Fibroblast of skin of abdomen (primary cell): ENCODE measurements around the gene TIMM13.

Experiments
- DNase-seq: peaks from one replicate; pipeline ENCODE4 v3.0.0-alpha.2; 2013

TIMM13 gene

DNA sequence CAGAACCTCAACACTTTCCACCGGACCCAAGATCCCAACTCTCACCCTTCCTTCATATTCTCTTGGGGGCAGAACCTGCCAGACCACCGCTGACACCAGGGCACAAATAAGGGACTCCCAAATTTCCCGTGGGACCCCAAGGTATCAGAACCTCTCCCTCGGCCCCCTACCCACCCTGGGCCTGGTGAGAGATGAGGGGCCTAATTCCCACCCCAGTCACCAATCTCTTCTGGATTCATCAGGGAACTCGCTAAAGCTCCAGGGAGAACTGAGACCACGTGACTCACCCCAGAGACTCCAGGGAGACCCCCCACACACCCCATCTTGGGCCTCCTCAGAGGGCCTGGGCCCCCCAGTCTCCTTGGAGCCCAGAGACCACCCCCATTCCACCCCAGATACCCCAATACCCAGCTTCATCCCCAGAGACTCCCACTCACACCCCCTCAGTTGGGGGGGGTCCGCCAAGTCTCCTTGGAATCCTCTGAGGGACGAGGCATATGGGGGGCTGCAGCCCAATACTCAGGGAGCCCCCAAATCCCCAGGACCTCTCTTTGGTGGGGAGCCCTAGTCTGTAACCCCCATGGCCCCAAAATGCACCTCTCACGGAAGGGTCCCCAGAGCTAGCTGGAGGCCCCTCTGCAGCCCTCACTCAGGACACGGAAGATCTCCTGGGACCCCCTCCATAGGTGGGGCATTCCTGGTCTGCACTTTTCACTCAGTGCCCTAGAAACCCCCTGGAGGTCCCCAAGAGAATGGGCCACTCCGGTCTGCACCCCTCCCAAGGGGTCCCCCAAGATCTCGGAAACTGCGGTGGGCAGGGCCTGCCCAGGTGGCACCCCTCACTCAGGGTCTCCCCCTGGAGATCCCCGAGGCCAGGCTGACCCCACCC is 27.8 kb upstream of the TIMM13 start:
- DNase-seq, result no peak

DNA sequence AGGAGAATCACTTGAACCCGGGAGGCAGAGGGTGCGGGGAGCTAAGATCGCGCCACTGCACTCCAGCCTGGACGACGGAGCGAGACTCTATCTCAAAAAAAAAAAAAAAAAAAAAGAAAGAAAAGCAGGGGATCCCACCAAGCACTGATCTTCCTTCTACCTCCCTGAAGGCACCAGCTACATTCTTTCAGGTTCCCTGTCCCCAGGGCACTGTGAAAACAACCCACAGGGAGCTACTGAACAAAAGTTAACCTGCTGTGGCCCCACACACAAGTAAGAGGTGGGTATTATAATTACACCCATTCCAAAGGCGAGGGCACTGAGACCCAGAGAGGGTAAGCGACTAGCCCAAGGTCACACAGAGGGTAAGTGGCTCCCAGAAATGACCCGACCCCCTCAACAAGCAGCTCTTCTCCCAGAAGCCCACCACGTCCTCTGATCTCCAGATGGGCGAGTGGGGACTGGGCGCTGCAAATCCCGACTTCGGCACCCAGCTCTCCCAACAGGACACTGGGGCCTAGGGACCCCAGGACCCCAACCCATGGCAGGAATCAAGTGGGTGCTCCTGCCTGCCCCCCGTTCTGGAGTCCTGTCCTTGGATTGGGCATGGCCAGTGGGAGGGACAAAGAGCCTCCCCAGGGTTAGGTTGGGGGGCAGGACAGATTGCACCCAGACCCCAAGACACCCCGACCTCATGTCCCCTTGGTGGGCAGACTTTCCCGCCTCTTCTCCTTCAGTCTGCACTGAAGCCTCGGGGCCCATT is 27.0 kb upstream of the TIMM13 start:
- DNase-seq, result no peak

DNA sequence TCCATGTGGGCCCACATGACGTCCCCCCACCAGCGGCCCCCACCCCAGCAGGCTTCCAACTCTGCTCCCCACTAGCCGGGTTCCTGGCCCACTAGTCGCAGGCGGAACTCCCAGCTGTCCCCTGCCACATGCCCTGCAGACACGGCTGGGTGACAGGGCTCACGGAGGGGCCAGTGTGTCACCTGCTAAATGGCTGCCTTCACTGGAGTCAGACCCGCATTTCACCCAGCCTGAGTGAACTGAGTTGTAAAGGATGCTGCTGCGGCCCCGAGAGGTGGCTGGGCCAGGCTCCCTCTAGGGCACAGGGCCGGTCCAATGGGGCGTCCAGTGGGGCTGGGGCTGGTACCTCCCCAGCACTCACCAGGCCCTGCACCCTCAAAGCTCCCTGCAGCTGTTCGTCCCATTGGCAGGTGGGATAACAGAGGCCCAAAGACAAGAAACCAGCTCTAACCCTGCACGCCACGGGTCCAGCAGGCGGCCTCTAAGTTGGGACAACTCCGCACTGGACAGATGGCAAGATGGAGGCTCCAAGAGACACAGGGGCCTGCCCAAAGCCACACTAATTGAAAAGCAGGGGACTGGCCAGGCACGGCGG is 26.1 kb upstream of the TIMM13 start:
- DNase-seq, result no peak

DNA sequence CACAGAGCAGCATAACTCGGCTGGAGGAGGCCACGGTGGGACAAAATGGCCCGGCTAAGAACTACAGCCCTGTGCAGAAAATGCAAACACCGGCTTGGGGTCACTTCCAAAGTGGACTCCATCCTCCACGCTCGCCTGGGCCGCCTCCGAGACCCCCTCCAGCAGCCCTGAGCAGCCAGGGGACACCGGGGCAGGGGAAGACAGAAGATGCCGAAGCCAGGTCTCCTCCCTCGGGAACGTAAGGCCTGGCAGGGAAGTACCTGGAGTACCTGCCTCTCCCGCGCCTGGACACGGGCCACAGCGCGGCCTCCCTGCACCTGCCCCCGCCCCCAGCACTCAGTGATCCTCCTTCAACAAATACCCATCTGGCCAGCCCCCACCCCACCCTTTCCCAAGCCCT is 24.4 kb upstream of the TIMM13 start:
- no peak for DNase-seq

DNA sequence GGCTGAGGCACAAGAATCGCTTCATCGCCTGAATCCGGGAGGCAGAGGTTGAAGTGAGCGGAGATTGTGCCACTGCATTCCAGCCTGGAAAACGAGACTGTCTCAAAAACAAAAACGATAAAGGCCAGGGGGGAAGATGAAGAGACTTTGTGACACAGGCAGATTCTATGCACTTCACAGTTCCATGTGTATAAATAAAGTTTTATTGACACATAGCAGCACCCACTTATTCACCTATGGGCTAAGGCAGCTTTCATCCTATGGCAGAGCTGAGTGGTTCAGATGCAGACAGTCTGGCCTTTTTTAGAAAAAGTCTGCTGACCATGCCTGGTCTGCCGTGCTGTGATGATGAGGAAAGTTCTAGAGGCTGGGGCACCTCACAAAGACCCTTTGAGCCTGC is 23.8 kb upstream of the TIMM13 start:
- DNase-seq, result no peak

DNA sequence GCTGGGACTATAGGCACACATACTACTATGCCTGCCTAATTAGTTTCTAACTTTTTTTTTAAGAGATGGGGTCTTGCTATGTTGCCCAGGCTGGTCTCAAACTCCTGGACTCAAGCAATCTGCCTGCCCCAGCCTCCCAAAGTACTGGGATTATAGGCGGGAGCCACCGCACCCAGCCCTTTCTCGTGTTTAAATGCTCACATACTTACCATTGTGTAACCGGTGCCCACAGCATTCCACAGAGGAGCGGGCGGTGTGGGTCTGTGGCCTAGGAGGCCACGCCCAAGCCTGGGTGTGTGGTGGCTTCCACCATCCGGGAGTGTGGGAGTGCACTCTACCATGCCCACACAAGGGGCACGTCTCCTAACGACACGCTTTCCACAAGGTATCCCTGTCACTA is 21.6 kb upstream of the TIMM13 start:
- peak; percentile 32 for DNase-seq

DNA sequence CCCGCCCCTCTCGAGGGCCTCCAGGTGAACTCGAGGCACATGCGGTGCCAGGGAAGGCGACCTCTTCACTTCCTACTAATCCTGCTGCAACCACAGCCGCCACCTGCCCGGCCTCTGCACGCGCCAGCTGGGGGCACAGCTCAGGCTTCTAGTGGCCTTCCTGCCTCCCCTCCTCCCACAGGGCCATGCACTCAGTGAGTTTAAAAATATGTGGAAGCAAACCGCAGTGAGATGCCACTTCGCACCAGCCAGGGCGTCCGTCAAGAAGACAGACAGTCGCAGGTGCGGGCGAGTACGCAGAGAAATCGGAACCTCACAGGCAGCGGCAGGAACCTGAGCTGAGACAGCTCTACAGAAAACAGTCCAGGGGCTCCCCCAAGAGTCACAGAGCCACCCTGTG is 19.0 kb upstream of the TIMM13 start:
- no peak for DNase-seq

DNA sequence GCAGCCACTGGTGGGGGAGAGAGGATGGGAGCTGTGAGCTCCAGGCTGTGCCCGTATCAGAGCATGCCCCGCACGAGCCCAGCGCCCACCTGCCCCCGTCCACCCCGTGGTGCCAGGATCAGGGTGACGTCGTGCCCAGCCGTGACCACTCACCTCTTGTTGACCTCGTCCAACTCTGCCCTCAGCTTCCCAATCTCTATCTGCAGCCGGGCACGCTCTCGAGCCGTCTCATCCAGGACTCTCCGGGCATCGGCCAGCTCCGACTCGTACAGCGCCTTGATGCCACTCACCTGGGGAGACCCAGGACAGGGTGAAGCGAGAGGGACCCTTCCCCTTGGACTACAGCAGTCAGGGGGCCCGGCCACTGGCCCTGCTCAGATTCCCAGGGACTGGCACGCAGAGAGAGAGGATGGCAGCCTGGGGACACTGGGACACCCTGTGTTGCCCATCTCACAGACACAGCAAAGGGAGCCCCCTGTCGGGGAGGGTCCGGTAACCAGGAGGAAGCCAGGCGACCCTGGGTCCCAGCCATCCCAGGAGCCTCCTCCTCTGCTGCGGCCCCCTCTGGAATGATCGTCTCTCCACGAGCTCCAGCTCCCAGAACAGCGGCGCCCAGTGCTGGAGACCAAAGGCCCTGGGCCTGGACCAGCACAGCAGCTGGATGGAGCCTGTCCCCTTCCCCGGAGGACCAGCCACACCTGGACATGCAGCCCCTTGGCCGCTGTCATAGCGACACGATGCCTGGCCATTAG is 17.0 kb upstream of the TIMM13 start:
- no peak for DNase-seq

DNA sequence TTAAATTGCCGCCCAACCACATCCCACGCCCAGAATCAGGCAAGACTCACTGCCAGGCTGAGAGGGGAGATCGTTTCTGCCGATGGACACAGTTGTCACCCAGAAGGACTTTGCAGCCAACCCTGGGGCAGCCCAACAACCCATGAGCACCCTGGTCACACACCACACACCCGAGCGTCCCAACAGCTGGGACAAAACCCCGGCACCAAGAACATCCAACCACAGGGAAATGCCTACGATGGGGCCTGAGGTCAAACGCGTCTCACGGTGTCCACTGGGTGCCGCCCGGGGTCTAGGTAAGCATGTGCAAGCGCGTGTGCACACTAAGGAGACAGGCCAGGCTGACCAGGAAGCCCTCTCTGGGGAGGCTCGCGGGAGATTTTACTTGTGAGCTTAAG is 16.4 kb upstream of the TIMM13 start:
- no peak for DNase-seq

DNA sequence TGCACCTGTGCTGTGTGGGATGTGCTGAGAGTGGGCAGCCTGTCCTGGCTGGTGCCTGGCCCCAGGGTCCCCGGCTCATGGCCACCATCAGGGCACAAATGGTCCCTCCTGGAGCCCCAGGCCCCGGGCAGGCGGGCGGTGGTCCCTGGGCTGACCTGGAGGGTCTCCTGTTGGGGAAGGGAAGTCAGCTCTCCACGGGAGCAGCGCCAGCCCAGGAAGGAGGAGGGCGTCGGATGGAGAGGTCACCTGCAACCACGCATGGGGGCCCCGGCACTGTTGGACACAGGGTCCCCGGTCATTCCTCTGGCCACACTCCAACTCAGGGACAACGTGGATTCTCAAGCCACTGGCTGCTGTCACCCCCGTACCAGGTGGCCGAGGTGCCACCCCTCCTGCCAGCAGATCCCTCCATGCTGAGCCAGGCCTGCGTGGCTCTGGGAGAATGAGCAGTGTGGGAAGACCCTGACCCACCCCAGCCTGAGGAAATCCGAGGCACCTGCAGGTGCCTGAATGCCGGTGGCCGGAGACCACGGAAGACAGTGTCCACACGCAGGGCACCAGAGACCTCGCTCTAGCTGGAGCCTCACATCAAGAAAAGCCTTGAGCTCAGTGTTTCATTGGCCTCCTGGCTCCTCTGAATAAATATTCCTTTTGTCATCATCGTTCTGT is 15.9 kb upstream of the TIMM13 start:
- no peak for DNase-seq

DNA sequence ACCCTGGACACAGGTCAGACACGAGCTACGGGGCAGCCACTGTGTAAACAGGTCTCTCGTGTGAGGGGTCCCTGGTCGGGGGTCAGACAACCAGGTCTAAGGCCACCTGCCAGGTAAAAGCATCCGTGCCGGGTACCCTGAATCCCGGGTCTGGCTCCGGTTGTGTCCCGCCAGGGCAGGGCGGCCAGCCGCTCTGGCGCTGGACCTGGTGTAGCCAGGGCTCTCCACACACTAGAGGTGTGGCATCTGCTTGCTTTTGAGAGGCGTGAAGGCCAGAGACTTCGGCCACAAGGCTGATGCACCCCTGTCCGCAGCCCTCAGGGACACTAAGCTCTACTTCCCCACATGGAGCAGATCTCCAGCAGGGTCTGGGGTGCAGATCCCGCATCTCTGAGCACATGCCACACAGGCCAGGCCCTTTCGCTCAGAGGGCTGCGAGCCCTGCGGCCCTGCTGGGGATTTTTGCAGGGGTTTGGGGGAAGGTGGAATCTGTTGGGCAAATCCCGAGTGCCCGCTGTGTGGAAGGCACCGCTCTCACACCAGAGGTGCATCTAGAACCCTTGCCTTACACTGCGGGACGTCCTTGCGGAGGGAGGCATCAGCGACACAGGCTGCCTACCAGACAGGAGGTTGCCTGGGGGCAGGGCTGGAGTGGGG is 13.8 kb upstream of the TIMM13 start:
- no peak for DNase-seq

DNA sequence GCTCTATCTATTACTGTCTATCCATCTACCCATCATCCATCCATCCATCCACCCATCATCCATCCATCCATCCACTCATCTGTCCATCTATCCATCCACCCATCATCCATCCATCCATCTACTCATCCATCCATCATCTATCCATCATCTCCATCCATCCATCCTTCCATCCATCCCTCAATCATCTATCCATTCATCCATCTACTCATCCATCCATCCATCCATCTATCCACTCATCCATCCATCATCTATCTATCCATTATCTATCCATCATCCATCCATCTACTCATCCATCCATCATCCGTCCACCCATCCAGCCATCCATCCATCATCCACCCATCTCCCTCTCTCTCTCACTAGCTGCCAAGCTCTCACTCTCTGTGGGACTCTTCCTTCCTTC is 13.1 kb upstream of the TIMM13 start:
- no peak for DNase-seq

DNA sequence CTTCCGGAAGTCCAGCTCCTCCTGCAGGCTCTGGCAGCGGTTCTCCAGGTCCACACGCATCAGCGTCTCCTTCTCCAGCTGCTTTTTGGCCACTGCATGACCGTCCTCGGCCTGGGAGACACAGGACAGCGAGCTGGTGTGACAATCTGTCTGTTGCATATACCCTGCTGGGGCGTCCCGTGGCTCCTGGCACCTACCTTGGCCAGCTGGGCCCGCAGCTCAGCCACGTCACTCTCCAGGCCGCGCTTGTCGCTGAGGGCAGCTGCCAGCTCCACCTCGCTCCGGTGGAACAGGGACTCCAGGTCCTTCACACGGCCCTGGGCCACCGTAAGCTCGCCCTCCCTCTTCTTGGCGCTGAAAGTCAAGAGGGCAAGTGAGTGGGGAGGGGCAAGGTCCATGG is 10.8 kb upstream of the TIMM13 start:
- DNase-seq, result no peak

DNA sequence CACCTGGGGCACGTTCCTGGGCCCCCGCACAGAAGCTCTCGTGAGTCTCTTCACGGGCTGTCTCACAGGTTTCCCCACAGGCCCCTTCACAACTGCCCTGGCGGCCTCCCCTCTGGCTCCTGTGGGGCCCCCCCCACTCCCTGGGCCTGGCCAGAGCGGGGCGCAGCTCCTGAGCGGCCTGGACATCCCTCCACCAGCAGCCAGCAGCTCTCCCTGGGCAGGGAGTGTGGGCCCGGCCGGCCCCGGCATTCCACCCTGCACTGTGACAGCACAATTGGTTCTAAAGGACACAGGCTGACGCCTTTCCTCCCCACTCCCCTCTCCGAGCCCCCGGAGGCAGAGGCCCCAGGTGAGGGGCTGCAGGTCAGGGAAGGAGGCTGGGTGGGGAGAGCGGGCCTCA is 9.5 kb upstream of the TIMM13 start:
- DNase-seq, result no peak

DNA sequence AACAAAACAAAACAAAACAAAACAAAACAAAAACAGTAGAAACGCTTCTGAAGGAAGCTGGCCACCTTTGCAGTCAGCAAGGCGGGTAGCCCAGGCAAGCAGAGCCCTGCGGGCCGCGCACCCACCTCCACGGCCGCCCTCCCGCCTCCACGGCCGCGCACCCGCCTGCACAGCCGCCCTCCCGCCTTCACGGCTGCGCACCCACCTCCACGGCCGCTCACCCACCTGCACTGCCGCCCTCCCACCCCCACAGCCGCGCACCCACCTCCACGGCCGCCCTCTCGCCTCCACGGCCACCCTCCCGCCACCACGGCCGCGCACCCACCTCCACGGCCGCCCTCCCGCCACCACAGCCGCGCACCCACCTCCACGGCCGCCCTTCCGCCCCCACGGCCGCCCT is 9.0 kb upstream of the TIMM13 start:
- no peak for DNase-seq

DNA sequence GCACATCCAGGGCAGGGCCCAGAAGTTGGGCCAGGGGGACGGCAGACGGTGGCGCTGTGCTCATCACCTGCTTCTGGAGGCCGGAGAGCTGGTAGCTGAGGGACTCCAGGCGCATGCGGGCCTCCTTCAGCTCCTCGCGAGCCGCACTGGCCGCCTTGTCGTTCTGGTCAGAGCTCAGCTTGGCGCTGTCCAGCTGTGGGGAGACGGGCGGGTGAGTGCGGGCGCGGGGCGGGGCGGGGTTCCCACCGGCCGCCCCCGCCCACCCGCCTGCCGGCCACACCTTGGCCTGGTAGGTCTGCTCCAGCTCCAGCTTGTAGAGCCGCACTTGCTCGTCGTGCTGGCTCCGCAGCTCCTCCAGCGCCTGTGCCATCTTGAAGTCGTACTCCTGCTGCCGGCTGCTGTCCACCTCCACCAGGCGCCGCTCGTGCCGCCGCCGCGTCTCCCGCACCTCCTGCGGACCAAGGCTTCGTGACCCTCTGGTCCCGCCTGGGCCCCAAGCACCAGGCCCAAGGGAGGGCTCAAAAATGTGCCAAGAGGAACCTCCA is 7.4 kb upstream of the TIMM13 start:
- no peak for DNase-seq

DNA sequence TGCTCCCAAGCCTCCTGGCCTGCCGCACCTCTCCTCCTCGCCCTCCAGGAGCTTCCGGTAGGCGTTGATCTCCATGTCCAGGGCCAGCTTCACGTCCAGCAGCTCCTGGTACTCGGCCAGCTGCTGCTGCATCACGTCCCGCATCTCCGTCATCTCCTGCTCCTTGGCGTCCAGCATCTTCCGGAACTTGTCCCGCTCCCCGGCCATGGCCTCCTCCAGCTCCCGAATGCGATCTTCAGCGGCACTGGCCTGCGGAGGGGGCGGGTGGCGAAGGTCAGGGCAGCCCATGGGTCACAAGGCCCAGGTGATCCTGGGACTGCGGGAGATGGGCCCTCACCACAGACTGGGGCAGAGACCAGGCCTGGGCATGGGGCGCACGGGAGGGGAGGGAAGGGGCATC is 6.9 kb upstream of the TIMM13 start:
- no peak for DNase-seq

DNA sequence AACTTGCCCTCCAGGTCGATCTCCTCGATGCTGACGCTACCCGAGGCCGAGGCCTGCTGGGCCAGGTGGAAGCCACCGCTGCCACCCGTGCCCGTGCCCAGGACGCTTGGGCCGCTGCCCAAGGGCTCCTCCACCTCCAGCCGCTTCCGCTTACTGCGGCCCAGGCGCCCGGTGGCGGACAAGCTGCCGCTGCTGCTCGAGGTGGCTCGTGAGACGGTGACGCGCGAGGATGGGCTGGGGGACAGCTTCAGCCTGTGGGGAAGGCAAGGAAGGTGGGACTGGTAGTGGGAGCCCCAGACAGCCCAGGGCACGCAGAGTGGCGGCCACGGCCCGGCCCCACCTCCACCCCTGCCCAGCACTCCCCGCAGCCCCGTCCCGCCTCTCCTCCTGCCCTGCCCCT is 6.5 kb upstream of the TIMM13 start:
- DNase-seq, result no peak

DNA sequence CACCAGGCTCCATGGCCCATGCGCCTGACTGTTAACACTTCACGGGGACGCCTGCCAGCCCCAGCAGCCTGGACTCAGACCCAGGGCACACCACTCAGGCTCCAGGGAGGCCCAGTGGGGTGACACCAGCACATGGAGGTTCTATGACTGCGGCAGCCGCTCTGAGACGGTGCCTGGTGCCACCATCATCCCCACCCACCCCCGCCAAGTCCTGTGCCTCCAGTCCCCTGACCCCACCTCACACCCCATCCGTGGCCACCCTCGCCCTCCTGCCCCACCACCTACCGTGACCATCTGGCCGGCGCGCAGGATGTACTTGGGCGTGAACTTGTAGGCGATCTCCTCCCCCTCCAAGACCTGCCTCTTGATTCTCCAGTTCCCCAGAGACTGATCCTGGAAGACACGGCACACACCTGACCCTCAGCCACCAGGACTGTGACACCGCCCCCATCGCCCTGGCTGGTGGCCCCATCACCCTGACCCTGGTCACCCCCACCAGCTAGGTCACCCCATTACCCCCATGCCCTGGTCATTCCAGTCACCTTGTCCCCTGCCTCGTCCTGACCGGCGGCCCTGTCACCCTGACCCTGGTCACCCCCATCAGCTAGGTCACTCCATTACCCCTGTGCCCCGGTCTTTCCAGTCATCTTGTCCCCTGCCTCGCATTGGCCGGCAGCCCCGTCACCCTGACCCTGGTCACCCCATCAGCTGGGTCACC is 4.9 kb upstream of the TIMM13 start:
- no peak for DNase-seq

DNA sequence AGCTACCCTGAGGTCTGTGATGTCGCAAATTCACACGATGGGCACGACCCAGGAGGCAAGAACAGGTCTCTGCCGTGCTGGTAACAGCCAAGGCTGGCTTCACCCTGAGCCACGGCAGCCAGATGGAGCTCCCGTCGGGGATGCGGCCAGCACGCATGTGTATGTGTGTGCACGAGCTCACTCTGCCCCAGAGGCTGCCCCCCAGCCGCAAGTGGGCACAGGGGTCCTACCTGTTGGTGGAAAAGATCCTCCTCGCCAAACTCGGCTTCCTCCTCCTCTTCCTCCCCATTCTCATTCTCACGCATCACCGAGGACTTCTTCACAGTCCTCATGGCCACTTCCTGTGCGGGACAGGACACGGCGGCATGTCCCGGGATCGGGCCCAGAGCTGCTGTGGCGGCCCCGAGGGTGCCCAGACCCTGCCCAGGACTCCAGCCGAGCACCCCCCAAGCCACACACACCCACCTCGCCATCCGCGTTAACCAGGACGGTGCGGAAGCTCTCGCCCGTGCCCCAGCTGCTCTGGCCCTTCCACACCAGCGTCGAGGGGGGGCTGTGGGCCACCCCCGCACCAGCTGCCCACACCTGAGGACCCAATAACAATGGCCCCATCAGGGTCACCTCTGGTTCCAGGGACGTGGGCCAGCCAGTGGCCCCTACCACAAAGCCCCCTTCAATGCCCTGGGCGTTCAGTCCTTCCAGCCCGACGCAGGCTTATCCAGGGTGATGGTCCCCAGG is 4.1 kb upstream of the TIMM13 start:
- no peak for DNase-seq
